Spleen (tissue), 7 donors: ENCODE data around the gene LGALSL.

Experiments
- CTCF ChIP-seq, 11 experiments: fragments of 200-600 bp in 7 of 11; fragments of 450-650 bp in 4 of 11; sonication (generic) in 4 of 11; IDR thresholded peaks in 8 of 11; conservative IDR thresholded peaks in 3 of 11; 1 replicate in 7 of 11; 2 replicates in 4 of 11; pipeline versions ENCODE4 v1.4.0 to v1.8.0; 2016 to 2021; ENCODE audit warnings: antibody characterized with exemption in 11 of 11, inconsistent platforms in 4 of 11, mild to moderate bottlenecking in 1 of 11
- POLR2AphosphoS5 ChIP-seq, 3 donors: sonication (generic); formaldehyde crosslinking; IDR thresholded peaks; one replicate each; pipeline ENCODE4 v1.5.1; 2017; ENCODE audit warnings: antibody characterized with exemption in 3 of 3
- donor health status: DM: no; HTN: no; CAD: no; lungs with moderate emphysema.
- donor health status: DM: no; HTN: no; CAD: no.
- donor health status: DM: no; HTN: no; CAD: no.

GRCh38 chr2:64500549-64500948, 46.6 kb downstream of the LGALSL start:
- TF ChIP-seq CTCF (IDR thresholded peaks at IDR 0.05 in 8 of 11, conservative IDR thresholded peaks at IDR 0.05 in 3 of 11) (no peak), POLR2AphosphoS5 (IDR thresholded peaks at IDR 0.05) (no peak)
